NCI-H1092 (cell line): ENCODE measurements around the gene ABLIM1.
"Not testable (repeated sequence)": the region's sequence is repeated elsewhere in the genome, so short reads cannot be mapped to it uniquely, and the experiment has no call there.

Experiments used
- DNase-seq: peaks from one replicate; lab custom pipeline; 2025; lab: John Stamatoyannopoulos, UW

Gene ABLIM1

GRCh38 chr10:114658175-114658574 lies at the start of gene ABLIM1:
Gene ABLIM1, minus strand, starts transcription at chr10:114658275. Its CDS starts 75 bp downstream, at chr10:114658200.
- DNase-seq = no peak

DNA sequence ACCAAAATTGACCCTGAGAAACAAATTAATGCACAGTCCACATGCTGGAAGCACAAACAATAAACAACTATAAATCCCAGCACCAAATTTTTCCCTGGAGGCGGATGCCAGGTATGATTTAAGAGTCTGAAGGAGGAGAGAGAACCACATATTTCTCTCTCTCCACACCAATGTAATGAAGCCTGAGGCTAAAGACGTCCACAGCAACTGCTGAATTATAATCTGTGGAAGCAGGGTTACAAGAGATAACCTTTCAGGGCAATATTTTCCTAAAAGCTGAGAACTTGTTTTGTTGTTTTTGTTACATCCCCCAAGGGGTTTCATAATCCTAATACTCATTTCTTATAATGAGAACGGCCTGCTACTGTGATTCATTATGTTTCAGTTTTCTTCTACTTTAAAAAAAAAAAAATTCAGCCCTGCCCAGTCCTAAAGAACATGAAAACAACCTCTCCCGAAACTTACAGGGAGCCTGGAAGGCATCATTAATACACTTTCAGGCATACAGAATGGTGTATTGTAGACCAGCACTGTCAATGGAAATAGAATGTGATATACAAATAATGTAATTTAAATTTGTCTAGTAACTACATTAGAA lies 48.5 kb upstream of the ABLIM1 start:
- DNase-seq = no peak

DNA sequence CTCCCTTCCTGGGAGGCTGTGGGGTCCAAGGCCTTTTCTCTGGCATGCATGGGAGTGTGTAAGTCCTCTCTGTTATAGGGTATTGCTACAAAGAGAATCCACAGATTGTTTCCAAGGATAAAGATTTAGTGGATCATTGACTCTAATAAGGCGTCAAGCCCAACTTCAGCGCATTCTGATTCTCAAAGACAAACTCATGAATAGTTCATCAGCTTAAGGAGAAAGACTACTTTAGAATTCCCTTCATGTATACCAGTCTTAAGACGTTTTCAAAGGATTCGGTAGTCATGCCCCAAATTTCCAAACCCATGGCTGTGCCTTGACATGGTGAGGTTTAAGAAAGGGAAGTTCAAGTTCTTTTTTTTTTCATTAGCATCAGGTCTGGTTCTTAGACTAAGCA lies 46.6 kb upstream of the ABLIM1 start:
- DNase-seq = no peak

DNA sequence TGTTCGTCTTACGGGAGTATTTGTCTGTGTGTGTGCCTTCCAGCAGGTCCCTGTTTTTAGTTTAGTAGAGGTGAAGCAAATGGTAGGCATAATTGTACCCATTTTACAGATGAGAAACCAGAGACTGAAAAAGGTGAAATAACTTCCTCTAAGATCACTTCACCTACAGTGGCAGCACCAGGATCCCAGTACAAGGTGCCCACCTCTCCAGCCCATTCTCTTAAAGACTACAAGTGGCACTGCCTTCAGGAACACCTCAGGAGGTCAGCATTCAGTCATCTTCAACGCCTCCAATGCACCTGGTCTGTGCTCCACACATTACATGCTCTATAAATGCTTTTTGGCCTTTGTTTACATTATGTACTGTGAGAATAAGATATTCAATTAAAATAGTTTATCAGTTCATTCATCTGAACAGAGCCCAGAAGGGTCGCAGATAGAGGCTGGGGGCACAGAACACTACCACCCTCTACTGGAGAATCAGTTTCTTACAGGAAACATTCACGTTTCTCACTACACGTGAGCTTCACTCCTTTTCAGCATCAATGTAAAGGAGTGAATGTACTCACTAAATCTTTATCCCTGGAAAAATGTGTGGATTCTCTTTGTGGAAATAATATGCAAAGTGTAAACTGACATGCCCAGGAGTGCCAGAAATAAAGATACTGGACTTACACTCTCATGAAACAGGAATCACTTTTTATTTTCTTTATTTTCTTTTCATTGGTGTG lies 45.5 kb upstream of the ABLIM1 start:
- peak; percentile 23 for DNase-seq

DNA sequence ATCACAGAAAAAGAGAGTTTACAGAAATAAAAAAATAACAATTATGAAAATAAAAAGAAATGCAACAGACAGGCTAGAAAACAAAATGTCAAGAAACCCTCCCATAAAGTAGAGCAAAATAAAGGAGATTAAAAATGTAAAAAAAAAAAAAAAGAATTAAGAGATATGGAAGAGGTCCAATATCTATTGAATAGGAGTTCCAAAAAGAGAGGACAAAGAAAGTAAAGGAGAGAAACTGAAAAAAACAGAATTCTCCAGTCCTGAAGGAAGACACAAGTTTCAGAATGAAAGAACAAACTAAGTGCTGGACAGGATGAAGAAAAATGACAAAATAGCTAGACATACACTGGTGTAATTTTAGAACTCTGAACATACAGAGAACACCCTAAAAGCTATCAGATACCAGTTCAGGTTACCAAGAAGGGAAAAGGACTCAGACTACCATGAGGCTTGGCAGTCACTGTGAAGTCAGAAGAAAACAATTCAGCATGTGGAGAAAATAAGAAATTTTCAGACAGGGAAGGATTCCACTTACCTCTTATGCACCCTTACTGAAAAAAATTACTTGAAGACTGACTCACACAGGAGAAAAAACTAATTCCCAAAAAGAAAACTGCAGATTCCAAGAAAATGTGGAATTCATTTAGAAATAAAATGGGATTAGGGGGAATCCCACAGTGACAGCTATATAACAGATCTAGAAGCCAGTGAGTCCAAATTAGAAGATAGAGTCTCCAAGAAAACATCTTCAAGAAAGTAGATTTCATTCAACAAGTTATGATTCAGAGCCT lies 40.4 kb upstream of the ABLIM1 start:
- no peak for DNase-seq

DNA sequence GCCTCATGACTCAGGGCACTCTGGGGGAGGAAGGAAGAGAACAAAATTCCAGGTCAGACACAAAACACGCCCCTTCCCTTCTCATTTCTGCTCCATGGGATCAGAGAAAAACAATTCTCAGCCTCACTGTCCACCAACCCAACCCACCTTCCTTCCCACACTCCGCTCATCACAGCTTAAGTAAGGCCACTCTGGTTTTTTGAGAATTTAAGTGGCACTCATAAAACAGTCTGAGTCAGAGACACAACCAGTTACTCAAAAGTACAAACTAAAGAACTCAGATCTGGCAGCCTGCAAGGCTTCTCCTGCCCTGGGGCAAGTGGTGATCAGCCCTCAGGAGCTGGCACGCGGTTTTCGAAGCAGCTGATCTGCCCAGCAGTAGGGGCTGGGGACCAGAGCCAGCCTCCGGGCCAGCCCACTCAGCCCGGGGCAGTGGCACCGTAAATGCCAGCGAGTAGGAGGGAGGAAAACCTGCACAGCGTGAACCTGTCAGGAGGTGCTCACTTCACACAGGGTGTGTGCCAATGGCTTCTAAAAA lies 39.1 kb upstream of the ABLIM1 start:
- no peak for DNase-seq

DNA sequence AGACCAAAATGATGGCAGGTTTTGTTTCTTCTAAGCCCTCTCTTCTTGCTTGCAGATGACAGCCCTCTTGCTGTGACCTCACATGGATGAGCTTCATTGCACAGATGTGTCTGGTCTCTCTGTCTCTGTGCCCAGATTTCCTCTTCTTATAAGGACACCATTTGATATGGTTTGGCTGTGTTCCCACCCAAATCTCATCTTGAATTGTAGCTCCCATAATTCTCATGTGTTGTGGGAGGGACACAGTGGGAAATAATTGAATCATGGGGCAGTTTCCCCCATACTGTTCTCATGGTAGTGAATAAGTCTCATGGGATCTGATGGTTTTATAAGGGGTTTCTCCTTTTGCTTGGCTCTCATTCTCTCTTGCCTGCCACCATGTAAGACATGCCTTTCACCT lies 38.2 kb upstream of the ABLIM1 start:
- DNase-seq = not testable (repeated sequence)

GRCh38 chr10:114694752-114695151 lies 36.7 kb upstream of the ABLIM1 start:
- peak; percentile 10 for DNase-seq

DNA sequence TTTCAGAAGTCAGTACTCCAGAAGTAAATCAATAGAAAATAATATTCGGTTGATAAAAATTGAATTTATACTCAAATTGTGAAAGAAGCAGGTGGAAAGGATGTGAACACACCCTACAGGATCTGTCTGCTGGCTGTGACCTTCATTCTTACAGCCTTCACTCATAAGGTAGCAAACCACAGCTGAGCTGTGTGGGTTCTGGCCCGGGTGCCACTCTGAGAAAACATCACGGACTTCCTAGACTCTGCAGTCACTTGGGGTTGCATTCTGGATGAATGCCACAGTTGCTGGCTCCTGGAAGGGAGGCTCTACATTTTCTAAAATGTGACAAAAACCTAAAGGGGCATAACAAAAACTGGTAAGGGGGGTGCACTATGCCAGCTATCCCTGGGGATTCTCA lies 36.0 kb upstream of the ABLIM1 start:
- DNase-seq = no peak

DNA sequence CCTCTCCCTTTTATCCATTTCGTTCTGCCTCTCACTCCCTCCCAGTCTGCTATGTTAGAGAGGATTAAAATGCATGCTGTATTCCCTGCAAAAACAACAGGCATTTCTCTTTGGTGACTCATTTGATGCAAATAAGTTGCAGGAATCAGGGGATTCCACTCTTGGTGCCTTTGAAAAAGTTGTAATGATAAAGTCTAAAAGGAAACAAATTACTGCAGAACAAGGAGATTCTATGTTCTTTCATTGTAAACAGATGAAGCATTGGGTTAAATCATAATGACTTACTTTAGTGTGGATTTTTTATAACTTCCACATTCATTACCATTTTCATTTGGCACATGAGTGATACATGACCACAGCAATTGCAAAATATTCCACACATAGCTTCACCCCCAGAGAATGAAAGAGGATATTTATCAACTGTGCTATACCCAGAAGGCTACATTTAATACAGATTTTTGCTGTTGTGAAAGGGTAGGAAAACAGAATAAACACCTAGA lies 33.4 kb upstream of the ABLIM1 start:
- no peak for DNase-seq

- no peak for DNase-seq
Observed at GRCh38 chr10:114688786-114689185, 30.7 kb upstream of the ABLIM1 start.

GRCh38 chr10:114687459-114687858 lies 29.4 kb upstream of the ABLIM1 start:
- DNase-seq = no peak

- no peak for DNase-seq
Observed at GRCh38 chr10:114686013-114686412, 27.9 kb upstream of the ABLIM1 start.

GRCh38 chr10:114685456-114685855 lies 27.4 kb upstream of the ABLIM1 start:
- DNase-seq = no peak

GRCh38 chr10:114684822-114685209 lies 26.7 kb upstream of the ABLIM1 start:
- no peak for DNase-seq

- DNase-seq = no peak
Observed at GRCh38 chr10:114684084-114684821, 26.2 kb upstream of the ABLIM1 start.

- DNase-seq = no peak
Observed at GRCh38 chr10:114683593-114683992, 25.5 kb upstream of the ABLIM1 start.

DNA sequence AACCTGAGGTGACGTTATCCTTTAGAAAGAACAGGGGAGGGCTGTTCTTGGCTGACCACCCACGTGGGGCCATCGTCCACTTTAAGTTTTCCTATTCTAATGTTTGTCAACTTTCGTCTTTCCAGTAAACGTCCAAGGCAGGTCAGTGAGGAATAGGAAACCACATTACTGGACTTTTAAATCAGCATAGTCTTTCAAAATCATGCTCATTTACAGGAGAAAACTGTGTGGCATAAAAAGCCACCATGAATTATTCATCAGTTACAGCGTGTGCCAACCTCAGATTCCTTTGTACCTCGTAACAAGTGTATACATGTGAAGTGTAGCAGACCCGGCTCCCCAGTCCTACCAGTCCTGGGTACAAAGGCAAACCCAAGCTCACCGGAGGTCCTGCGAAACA lies 25.1 kb upstream of the ABLIM1 start:
- DNase-seq = no peak

- no peak for DNase-seq
Observed at GRCh38 chr10:114682532-114682931, 24.5 kb upstream of the ABLIM1 start.

GRCh38 chr10:114682121-114682520 lies 24.0 kb upstream of the ABLIM1 start:
- DNase-seq = no peak

- peak; percentile 21 for DNase-seq
Observed at GRCh38 chr10:114681542-114681941, 23.5 kb upstream of the ABLIM1 start.

DNA sequence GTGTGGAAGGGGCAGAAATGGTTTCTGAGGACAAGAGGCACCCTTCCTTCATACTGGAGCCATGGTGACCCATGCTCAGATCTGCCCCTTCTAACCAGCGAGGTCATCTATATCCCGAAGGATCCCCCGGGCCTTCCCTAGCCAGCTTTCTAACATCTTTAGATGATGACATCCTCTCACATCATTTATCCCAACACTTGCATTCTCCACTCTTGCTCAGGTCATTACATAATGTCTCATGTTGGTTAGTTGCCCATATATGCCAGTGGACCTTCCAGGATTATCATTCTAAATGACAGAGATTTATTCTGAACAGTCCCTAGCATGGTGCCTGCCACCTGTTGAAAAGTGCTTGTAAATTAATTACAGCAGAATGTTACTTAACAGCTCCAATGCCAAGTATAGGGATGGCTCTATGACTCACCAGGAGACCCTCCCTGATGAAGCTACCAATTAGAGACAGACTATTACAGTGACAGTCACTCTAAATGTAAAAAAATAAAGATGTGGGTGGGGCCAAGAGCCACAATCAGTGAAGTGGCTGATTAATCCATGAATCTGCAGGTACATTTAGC lies 22.6 kb upstream of the ABLIM1 start:
- DNase-seq = no peak
